HepG2 (cell line): ENCODE measurements around the gene HEMK1. TPM values are rescaled to one million over a fixed set of nuclear protein-coding genes. Genes with fewer than 3 reads are reported as not detected.

ENCODE experiments used
- ATAC-seq: fragments of 200-7000 bp; cut with Tn5 transposase; 3 replicates; pipeline ENCODE4 v1.9.1; 2020; ENCODE audit warnings: mild to moderate bottlenecking, moderate library complexity
- BruUV-seq: library from RNA; stranded (reverse); fragments of 400-500 nt; replicated peaks from 2 replicates; lab custom pipeline; 2021; lab: Mats Ljungman, UMichigan
- CTCF ChIA-PET: fragments of 300-600 bp; formaldehyde crosslinking; extraction: SDS; loops from one replicate; lab custom pipeline; 2021; ENCODE audit warnings: low total read pairs, inconsistent platforms, low intra/inter-chr PET ratio; lab: Yijun Ruan, JAX
- POLR2A ChIA-PET: fragments of 350-600 bp; sonication (Branson Sonifier 250); formaldehyde crosslinking; loops from one replicate; lab custom pipeline; 2020; ENCODE audit warnings: antibody characterized with exemption, inconsistent platforms; lab: Yijun Ruan, JAX
- DNase-seq: peaks from one replicate; pipeline ENCODE4 v3.0.0-alpha.2; 2015; ENCODE audit warnings: low spot score
- FAIRE-seq: peaks from 3 replicates; lab custom pipeline; 2011; peaks lifted over from hg19 to GRCh38; lab: Jason Lieb, UNC
- H2AFZ ChIP-seq: one replicate; pipeline ENCODE4 v1.6.1; 2011; ENCODE audit warnings: low read length, inconsistent platforms
- H3K27ac ChIP-seq: fragments of 300-600 bp; 3 replicates; pipeline ENCODE4 v1.8.0; 2011; ENCODE audit warnings: mixed run types, mild to moderate bottlenecking, mixed read lengths, low read length, inconsistent platforms; ENCODE audit not compliant: insufficient read depth; ENCODE audit errors: extremely low read length
- H3K27me3 ChIP-seq, 2 experiments: fragments of 200-600 bp in 1 of 2; 2 replicates in 1 of 2; 3 replicates in 1 of 2; pipeline versions ENCODE4 v1.6.0 to v1.8.0; 2011; ENCODE audit warnings: low read length in 2 of 2, mild to moderate bottlenecking in 2 of 2, moderate library complexity in 2 of 2, inconsistent platforms in 1 of 2; ENCODE audit not compliant: insufficient read depth in 2 of 2, control insufficient read depth in 1 of 2
- H3K36me3 ChIP-seq, 2 experiments: fragments of 200-600 bp in 1 of 2; replicated peaks in 1 of 2; 2 replicates in 1 of 2; 3 replicates in 1 of 2; pipeline versions ENCODE4 v1.5.1 to v1.8.0; 2011; ENCODE audit warnings: low read length in 2 of 2, inconsistent platforms in 1 of 2; ENCODE audit not compliant: insufficient read depth in 2 of 2, control insufficient read depth in 1 of 2
- H3K4me1 ChIP-seq: 2 replicates; pipeline ENCODE4 v1.5.1; 2012; ENCODE audit warnings: low read length, inconsistent platforms; ENCODE audit not compliant: insufficient read depth
- H3K4me2 ChIP-seq: 2 replicates; pipeline ENCODE4 v1.6.0; 2011; ENCODE audit warnings: low read depth, low read length, inconsistent platforms
- H3K4me3 ChIP-seq, 3 experiments: fragments of 200-600 bp in 1 of 3; sonication (generic), shearing (Covaris generic) in 1 of 3; replicated peaks in 1 of 3; 2 replicates each; pipeline ENCODE4 v1.5.1; 2011 to 2016; ENCODE audit warnings: low read length in 3 of 3, inconsistent platforms in 2 of 3, low read depth in 2 of 3, mild to moderate bottlenecking in 2 of 3, control low read depth in 1 of 3, mixed read lengths in 1 of 3; ENCODE audit not compliant: insufficient read depth in 1 of 3
- H3K79me2 ChIP-seq: one replicate; pipeline ENCODE4 v1.6.1; 2011; ENCODE audit warnings: low read length, inconsistent platforms; ENCODE audit not compliant: insufficient read depth
- H3K9ac ChIP-seq: 2 replicates; pipeline ENCODE4 v1.6.0; 2011; ENCODE audit warnings: mild to moderate bottlenecking, low read depth, low read length, inconsistent platforms; ENCODE audit not compliant: insufficient read depth
- H3K9me3 ChIP-seq: 2 replicates; pipeline ENCODE4 v1.5.1; 2012; ENCODE audit warnings: mild to moderate bottlenecking, low read length
- H4K20me1 ChIP-seq: 2 replicates; pipeline ENCODE4 v1.6.0; 2011; ENCODE audit warnings: inconsistent platforms, mild to moderate bottlenecking, low read length, moderate library complexity; ENCODE audit not compliant: insufficient read depth
- CBFB ChIP-seq: sonication (generic); formaldehyde crosslinking; IDR thresholded peaks from 2 replicates; pipeline ENCODE4 v1.4.0; 2020; ENCODE audit warnings: missing genetic modification reagents
- CEBPB ChIP-seq: IDR thresholded peaks from 2 replicates; pipeline ENCODE4 v1.6.1; 2011; ENCODE audit warnings: low read depth, low read length, improper control_type of control experiment, borderline replicate concordance
- CHD4 ChIP-seq: fragments of 200-600 bp; sonication (generic); IDR thresholded peaks from 2 replicates; pipeline ENCODE4 v1.7.0; 2017; ENCODE audit warnings: mild to moderate bottlenecking, low read length, borderline replicate concordance
- PREB ChIP-seq: sonication (generic); formaldehyde crosslinking; IDR thresholded peaks from 2 replicates; pipeline ENCODE4 v1.4.0; 2020; ENCODE audit warnings: missing genetic modification reagents
- RFXAP ChIP-seq: sonication (generic); formaldehyde crosslinking; IDR thresholded peaks from 2 replicates; pipeline ENCODE4 v1.4.0; 2020; ENCODE audit warnings: missing genetic modification reagents, borderline replicate concordance
- THAP11 ChIP-seq: IDR thresholded peaks from 2 replicates; pipeline ENCODE4 v1.6.1; 2016; ENCODE audit warnings: missing biosample characterization, missing genetic modification reagents
- ZFP36 ChIP-seq: fragments of 150-350 bp; IDR thresholded peaks from 2 replicates; pipeline ENCODE4 v1.6.1; 2018; ENCODE audit warnings: borderline replicate concordance, low read length, low read depth; ENCODE audit not compliant: partially characterized antibody
- WGBS: methylation state at CpG from one replicate; pipeline ENCODE4 v1.1.6; 2017; ENCODE audit warnings: low lambda C conversion rate; 5-methylcytosine and 5-hydroxymethylcytosine counted together
- in situ Hi-C: cut with HindIII; loops from 2 replicates; pipeline ENCODE4 v1.10.0; 2017; ENCODE audit warnings: low pct_unique_long_range_greater_than_20kb; ENCODE audit not compliant: extremely low pct_ligation_motif_present
- intact Hi-C: fragments of 100-400 bp; cut with micrococcal nuclease; formaldehyde crosslinking; loops from one replicate; pipeline ENCODE4 v1.10.0; 2022; ENCODE audit not compliant: unreplicated experiment
- polyA plus RNA-seq, 8 experiments: library from polyadenylated mRNA; depleted of rRNA in 3 of 8; stranded (reverse) in 7 of 8; unstranded in 1 of 8; fragments of >200 nt; fragmentation: Illumina TruSeq in 4 of 8; extraction: Trizol in 4 of 8; gene quantifications; 2 replicates each; pipeline versions ENCODE4 v1.2.1 to v1.2.3, GENCODE V29; 2011 to 2016; ENCODE audit warnings: low read depth in 4 of 8, missing spikeins in 1 of 8, mixed read lengths in 1 of 8; ENCODE audit not compliant: insufficient read depth in 1 of 8
- total RNA-seq, 5 experiments: library from RNA; depleted of rRNA; stranded (reverse); fragments of >200 nt; fragmentation: Illumina TruSeq; extraction: Trizol; gene quantifications; 2 replicates each; pipeline ENCODE4 v1.2.3, GENCODE V29; 2016; ENCODE audit warnings: low read depth in 1 of 5

The HEMK1 gene
- total and polyA plus RNA-seq, 2 of the 13 experiments (the other 11 are each of a cell fraction or from before 2014, with no cell fraction given) = 9.8 to 12.6 TPM

- BruUV-seq = no TSS peak
- FAIRE-seq = no peak
- no peak for DNase-seq
- ATAC-seq = no peak
- intact Hi-C loops = no loop called here
- no peaks in the 10 kb centered on the region for H3K9me3 ChIP-seq
- ChIA-PET POLR2A (no interaction called here), CTCF (no interaction called here)
- WGBS = 0% methylated on average over 3 of the region's 9 CpGs
- peaks cover 2% of the 10 kb centered on the region; the same call in 1 of the 2 replicates for H4K20me1 ChIP-seq
- H3K36me3 ChIP-seq = no peaks in the 10 kb centered on the region
- TF ChIP-seq CEBPB = 0 out of 2 replicates have a peak, but pooled peaks have one; percentile 16
- no peak for TF ChIP-seq CBFB (CRISPR knock-in tag)
- no peak for TF ChIP-seq CHD4
- TF ChIP-seq THAP11 (CRISPR knock-in tag) = no peak
- TF ChIP-seq PREB (CRISPR knock-in tag) = no peak
- H3K4me3 ChIP-seq = no peak overlapping the region
- H3K9ac ChIP-seq = no peak overlapping the region
- H3K27me3 ChIP-seq = peaks cover 2 to 31% of the 10 kb centered on the region in 2 experiments; a peak in 3 of 5 replicates
- no peak overlapping the region for H3K4me2 ChIP-seq
- in situ Hi-C loops = no loop called here
- H3K4me1 ChIP-seq = peaks cover 14% of the 10 kb centered on the region
- no peak overlapping the region for H3K27ac ChIP-seq
- no peaks in the 10 kb centered on the region for H3K79me2 ChIP-seq
- H2AFZ ChIP-seq = no peak overlapping the region
These were observed 16.7 kb upstream of the HEMK1 start for GRCh38 chr3:50552598-50552997.

GRCh38 chr3:50554553-50554952 lies 14.8 kb upstream of the HEMK1 start:
- no TSS peak for BruUV-seq
- in situ Hi-C loops = no loop called here
- H3K9me3 ChIP-seq = no peaks in the 10 kb centered on the region
- H3K36me3 ChIP-seq = no peaks in the 10 kb centered on the region
- no peak overlapping the region for H3K4me2 ChIP-seq
- intact Hi-C loops = no loop called here
- TF ChIP-seq ZFP36 (peak; percentile 65), RFXAP (CRISPR knock-in tag) (no peak)
- H3K79me2 ChIP-seq = no peaks in the 10 kb centered on the region
- no peaks in the 10 kb centered on the region for H4K20me1 ChIP-seq
- no peak for DNase-seq
- no peak overlapping the region for H3K9ac ChIP-seq
- H3K27me3 ChIP-seq = peaks cover 3 to 32% of the 10 kb centered on the region in 2 experiments; a peak in 3 of 5 replicates
- ChIA-PET CTCF (no interaction called here), POLR2A (no interaction called here)
- peaks cover 16% of the 10 kb centered on the region for H3K4me1 ChIP-seq
- H3K27ac ChIP-seq = no peak overlapping the region
- no peak for FAIRE-seq
- WGBS = 8% methylated on average over 2 of the region's 5 CpGs
- no peak overlapping the region for H2AFZ ChIP-seq
- no peak overlapping the region for H3K4me3 ChIP-seq
- no peak for ATAC-seq
